Inflammatory macrophage (primary cell): Measurements from ENCODE around the gene SLC38A5.
"Not testable (repeated sequence)": the region's sequence is repeated elsewhere in the genome, so short reads cannot be mapped to it uniquely, and the experiment has no call there.

Source experiments
- DNase-seq, 2 donors: peaks; one replicate each; pipeline ENCODE4 v3.0.0-alpha.2; 2020 to 2022

SLC38A5 gene

GRCh38 chrX:48467281-48467761 is 2.7 kb downstream of the SLC38A5 start:
- no peak for DNase-seq

- DNase-seq, result no peak
These were observed 3.4 kb downstream of the SLC38A5 start for GRCh38 chrX:48466696-48467095.

GRCh38 chrX:48465336-48465933 is 4.6 kb downstream of the SLC38A5 start:
- no peak for DNase-seq

GRCh38 chrX:48461830-48462229 is 8.2 kb downstream of the SLC38A5 start:
- no peak for DNase-seq

GRCh38 chrX:48460606-48461005 is 9.5 kb downstream of the SLC38A5 start:
- DNase-seq, result no peak

GRCh38 chrX:48460031-48460430 is 10.0 kb downstream of the SLC38A5 start:
- no peak for DNase-seq

- no peak for DNase-seq
These were observed 10.6 kb downstream of the SLC38A5 start for GRCh38 chrX:48459483-48459882.

GRCh38 chrX:48458711-48459110 is 11.3 kb downstream of the SLC38A5 start:
- no peak for DNase-seq

GRCh38 chrX:48456628-48457331 is 13.3 kb downstream of the SLC38A5 start:
- DNase-seq, result no peak

GRCh38 chrX:48451708-48452107 is 18.4 kb downstream of the SLC38A5 start:
- DNase-seq, result no peak

GRCh38 chrX:48450076-48450475 is 20.0 kb downstream of the SLC38A5 start:
- DNase-seq, result no peak

GRCh38 chrX:48447201-48447600 is 22.9 kb downstream of the SLC38A5 start:
- DNase-seq, result not testable (repeated sequence)

- DNase-seq, result not testable (repeated sequence)
These were observed 36.3 kb downstream of the SLC38A5 start for GRCh38 chrX:48433713-48434112.

GRCh38 chrX:48430166-48430565 is 39.9 kb downstream of the SLC38A5 start:
- not testable (repeated sequence) for DNase-seq

GRCh38 chrX:48429606-48430005 is 40.5 kb downstream of the SLC38A5 start:
- DNase-seq, result not testable (repeated sequence)

GRCh38 chrX:48427027-48427716 is 42.9 kb downstream of the SLC38A5 start:
- DNase-seq, result not testable (repeated sequence)

GRCh38 chrX:48411860-48412259 is 58.2 kb downstream of the SLC38A5 start, which contains the start of gene SSX4B:
TSS of gene SSX4B (minus strand) at chrX:48411960. CDS start at chrX:48411372, 588 bp downstream.
- DNase-seq, result not testable (repeated sequence)
